NCI-H146 treated with DMSO at 0.1 percent for 48 hours (cell line): Measurements from ENCODE around the gene RTP1.
"Not testable (repeated sequence)": the region's sequence is repeated elsewhere in the genome, so short reads cannot be mapped to it uniquely, and the experiment has no call there.

Source experiments
- DNase-seq: peaks from one replicate; lab custom pipeline; 2025; ENCODE audit not compliant: unreplicated experiment; lab: John Stamatoyannopoulos, UW

RTP1 gene

DNA sequence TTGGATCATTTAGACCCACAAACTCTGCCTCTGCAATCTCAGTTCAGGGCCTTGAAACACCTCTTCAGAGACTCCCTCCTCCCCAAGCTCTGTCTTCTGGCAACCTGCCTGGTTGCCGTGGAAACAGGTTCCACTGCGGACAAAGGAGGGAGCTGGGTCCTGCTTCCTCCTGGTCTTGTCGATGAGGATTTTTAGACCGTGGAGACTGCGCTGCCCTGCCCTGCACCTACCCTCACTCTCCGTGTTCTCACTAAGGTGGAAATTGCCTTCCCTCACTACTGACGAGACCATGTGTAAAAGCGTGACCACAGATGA lies at the start of gene RTP1:
Gene RTP1, plus strand, starts transcription at position 152 of the 315 bp plus-strand sequence. Its CDS starts 30 bp downstream, at position 182.
- DNase-seq, result no peak

- no peak for DNase-seq
These were observed 47.1 kb upstream of the RTP1 start for GRCh38 chr3:187150186-187150585.

GRCh38 chr3:187150599-187150998 lies 46.7 kb upstream of the RTP1 start:
- no peak for DNase-seq

DNA sequence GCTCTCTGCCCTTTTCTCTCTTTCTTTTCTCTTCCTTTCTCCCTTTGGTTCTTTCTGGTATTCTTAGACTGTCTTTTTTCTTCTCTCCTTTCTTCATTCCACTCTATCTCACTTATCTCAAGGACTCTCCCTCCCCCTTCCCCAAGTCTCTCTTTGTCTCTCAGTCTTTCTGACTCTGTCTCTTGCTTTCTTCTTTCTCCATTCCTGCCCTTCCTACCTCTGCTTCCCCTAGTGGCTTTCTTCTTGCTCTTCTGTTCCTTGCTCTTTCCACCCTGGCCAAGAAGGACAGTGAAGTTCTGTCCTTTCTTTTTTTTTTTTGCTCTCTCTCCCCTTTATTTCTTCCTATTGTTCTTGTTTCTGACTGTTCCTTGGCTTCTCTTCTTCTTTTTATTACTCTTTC lies 35.7 kb upstream of the RTP1 start:
- DNase-seq, result no peak

- no peak for DNase-seq
These were observed 34.9 kb upstream of the RTP1 start for GRCh38 chr3:187162265-187162953.

- DNase-seq, result peak; percentile 84
These were observed 32.1 kb upstream of the RTP1 start for GRCh38 chr3:187165144-187165543.

GRCh38 chr3:187166750-187167149 lies 30.5 kb upstream of the RTP1 start:
- no peak for DNase-seq

DNA sequence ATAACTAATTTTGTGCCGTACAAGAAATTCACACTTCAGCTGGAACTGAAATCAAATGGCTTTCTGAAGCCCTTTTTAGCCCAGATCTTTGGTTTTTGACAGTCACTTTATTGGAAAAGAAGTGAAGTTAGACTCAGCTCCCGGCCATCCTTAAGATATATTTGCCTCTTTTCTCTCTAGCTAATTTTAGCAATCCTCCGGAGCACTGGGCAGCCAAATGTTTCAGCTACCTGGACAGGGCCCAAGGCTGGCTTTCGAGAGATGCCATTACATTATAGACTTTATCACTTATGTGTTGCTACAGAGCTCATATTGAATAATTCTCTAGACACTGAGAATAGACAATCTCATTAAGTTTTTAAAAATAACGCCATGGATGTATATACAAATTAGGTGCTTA lies 29.5 kb upstream of the RTP1 start:
- DNase-seq, result no peak

GRCh38 chr3:187169231-187169960 lies 27.9 kb upstream of the RTP1 start:
- DNase-seq, result no peak

DNA sequence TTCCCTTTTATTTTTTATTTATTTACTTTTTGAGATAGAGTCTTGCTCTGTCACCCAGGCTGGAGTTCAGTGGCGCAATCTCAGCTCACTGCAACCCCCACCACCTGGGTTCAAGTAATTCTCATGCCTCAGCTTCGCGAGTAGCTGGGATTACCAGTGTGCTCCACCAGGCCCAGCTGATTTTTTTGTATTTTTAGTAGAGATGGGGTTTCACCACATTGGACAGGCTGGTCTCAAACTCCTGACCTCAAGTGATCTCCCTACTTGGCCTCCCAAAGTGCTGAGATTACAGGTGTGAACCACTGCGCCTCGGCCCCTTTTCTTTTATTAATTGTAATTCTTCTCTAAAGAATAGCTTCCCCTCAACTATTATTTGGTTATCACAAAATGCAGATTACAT lies 26.4 kb upstream of the RTP1 start:
- DNase-seq, result not testable (repeated sequence)

- no peak for DNase-seq
These were observed 24.4 kb upstream of the RTP1 start for GRCh38 chr3:187172929-187173328.

DNA sequence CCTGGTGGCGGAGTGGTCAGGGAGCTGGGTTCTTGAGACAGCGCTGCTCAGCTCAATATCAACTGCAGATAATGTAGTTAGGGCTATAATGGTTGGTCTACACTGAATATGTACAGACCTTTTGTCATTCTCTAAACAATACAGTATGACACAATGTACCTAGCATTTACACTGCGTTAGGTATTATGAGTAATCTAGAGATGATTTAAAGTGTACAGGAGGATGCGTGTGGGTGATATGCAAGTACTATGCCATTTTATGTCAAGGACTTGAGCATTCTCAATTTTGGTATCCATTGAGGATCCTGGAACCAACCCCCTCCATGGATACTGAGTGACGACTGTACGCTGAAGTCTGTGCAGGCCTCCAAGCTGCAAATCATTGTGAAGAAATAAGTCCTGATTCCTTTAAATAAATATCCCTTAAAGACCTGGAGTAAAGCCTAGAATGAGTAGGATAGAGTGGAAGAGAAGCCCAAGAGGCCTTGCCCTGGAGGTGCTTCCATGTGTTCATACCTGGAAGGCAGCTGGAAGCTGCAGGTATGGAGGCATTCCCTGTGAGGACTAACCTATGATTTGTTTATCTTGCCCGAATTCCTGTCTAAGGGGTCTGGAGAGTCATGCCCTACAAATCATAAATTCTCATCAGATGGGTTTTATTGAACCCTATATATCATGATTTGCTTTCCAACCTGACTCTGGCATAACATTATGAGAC lies 15.7 kb upstream of the RTP1 start:
- DNase-seq, result no peak

DNA sequence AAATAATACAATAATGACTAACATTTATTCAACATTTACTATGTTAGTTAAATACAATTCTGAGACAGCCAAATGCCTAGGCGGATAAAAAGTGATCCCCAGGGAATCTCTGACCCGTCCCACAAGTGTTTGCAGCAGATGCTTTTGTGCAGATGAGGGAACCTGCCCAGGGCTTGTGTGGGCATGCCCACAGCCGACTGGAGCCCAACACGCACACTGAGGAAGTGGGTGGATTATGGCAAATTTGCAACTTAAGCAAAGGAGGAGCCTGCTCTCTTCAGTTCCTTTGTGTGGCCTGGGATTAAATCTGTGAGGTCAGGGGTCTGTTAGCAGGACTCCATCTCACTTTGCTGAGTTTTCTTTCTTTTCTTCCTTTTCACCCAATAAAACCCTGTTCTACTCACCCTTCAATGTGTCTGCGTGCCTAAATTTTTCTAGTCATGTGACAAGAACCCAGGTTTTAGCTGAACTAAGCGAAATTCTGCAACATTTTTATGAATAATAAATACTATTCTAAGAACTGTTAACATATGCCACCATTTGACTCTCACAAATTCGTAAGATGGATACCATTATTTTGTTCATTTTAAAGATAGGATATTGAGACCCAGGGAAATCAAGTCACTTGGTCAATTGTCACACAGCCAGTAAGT lies 13.9 kb upstream of the RTP1 start:
- no peak for DNase-seq

- no peak for DNase-seq
These were observed 13.4 kb upstream of the RTP1 start for GRCh38 chr3:187183903-187184302.

GRCh38 chr3:187185759-187186158 lies 11.5 kb upstream of the RTP1 start:
- DNase-seq, result no peak

DNA sequence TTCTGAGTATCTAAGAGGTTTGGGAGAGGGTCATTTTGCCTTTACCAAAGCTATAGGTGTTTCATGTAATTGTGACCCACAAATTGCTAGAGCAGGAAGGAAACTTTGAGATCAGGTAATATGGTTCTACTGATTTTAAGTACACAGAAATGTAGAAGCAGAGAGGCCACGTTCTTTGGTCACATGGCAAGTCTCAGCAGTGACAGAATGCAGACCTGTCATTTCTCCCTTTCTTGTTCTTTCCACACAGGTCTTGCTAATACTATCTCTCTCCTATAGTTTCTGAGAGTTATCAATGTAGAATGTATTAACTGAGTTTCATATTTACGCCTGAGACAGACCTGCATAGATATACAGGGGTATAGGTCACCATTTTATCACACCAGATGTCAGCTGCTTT lies 10.9 kb upstream of the RTP1 start:
- no peak for DNase-seq

DNA sequence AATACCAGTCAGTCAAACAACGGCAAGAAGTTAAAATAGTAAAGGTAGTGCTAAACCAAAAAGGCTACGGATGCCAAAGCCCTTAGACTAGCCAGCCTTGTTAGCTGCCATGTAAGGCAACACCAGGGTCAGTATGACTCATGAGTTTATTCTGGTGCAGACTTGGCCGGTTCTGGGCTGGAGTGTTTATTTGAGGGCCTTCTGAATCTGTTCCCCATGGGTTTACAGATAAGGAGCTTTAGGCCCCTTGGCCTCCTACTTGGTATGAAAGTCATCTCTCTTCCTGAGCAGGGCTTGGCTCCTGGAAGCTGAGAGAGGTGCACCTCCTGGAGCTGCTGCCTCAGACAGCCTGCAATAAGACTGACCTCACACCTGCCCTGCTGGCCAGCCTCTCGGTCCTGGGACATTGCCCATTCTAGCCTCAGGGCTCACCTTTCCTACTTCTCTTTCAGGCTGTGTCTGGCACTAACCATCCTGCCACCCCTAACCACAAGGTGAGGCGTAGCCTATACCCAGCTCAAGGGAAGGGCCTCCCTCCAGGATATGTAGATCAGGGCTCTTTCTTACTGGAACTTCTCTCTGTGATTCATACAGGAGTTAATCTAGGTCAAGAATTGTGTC lies 10.4 kb upstream of the RTP1 start:
- no peak for DNase-seq

DNA sequence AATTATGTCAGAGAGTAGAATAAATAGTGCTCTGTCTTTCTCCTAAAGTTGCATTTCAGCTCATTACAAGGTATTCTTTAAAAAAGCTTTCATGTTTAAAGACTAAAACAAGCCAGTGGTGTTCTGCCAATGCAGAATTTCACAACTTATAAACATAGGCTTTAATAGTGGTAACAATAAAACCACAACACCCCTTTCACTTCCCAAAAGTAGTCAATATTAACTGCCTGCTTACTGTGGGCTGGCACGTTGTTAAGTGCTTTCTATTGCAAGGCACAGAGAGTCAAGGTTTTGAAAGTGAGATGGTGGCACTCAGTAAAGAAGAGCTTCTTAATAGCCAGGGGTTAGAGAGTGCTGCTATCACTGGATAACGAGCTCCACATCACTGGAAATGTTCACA lies 8.4 kb upstream of the RTP1 start:
- no peak for DNase-seq

- DNase-seq, result no peak
These were observed 6.0 kb upstream of the RTP1 start for GRCh38 chr3:187191271-187191670.

- DNase-seq, result no peak
These were observed 4.1 kb upstream of the RTP1 start for GRCh38 chr3:187193181-187193580.
